CD4-positive, CD25-positive, alpha-beta regulatory T cell (primary cell): ENCODE results near the gene DGKQ. TPM values are rescaled to one million over a fixed set of nuclear protein-coding genes. Genes with fewer than 3 reads are reported as not detected.

ENCODE experiments used
- ATAC-seq, 2 donors: fragments of 150-1000 bp; cut with Tn5 transposase; one replicate each; pipeline ENCODE4 v1.10.0; 2021; ENCODE audit warnings: low read depth in 2 of 2, moderate number of reproducible peaks in 2 of 2, moderate library complexity in 1 of 2
- DNase-seq, 3 donors: peaks; one replicate each; pipeline versions ENCODE4 v3.0.0 to v3.0.0-alpha.2; 2012 to 2022; ENCODE audit warnings: mixed read lengths in 1 of 3
- H3K27ac ChIP-seq: one replicate; pipeline ENCODE4 v1.7.0; 2013; ENCODE audit warnings: mild to moderate bottlenecking, low read length; ENCODE audit not compliant: insufficient read depth, poor library complexity, severe bottlenecking
- H3K27me3 ChIP-seq: one replicate; pipeline ENCODE4 v1.7.0; 2013; ENCODE audit warnings: low read length; ENCODE audit not compliant: control insufficient read depth, insufficient read depth
- H3K36me3 ChIP-seq: one replicate; pipeline ENCODE4 v1.7.0; 2013; ENCODE audit warnings: mild to moderate bottlenecking, low read length, moderate library complexity; ENCODE audit not compliant: control insufficient read depth, insufficient read depth
- H3K4me1 ChIP-seq: 2 replicates; pipeline ENCODE4 v1.7.0; 2013; ENCODE audit warnings: mild to moderate bottlenecking, low read length; ENCODE audit not compliant: insufficient read depth, control insufficient read depth, poor library complexity, severe bottlenecking
- H3K4me3 ChIP-seq: one replicate; pipeline ENCODE4 v1.7.0; 2013; ENCODE audit warnings: low read depth, mild to moderate bottlenecking, low read length, moderate library complexity
- H3K9me3 ChIP-seq, 2 experiments: 1 replicate in 1 of 2; 2 replicates in 1 of 2; pipeline ENCODE4 v1.7.0; 2013; ENCODE audit warnings: low read length in 2 of 2, mild to moderate bottlenecking in 1 of 2, moderate library complexity in 1 of 2; ENCODE audit not compliant: control insufficient read depth in 2 of 2
- H3K27ac Mint-ChIP-seq, 3 donors: one replicate each; pipeline ENCODE4 v1.8.0; 2020 to 2022; ENCODE audit warnings: mild to moderate bottlenecking in 3 of 3, mixed read lengths in 3 of 3, moderate library complexity in 2 of 3
- H3K27me3 Mint-ChIP-seq: one replicate; pipeline ENCODE4 v1.8.0; 2022; ENCODE audit warnings: mild to moderate bottlenecking, mixed read lengths
- H3K36me3 Mint-ChIP-seq: one replicate; pipeline ENCODE4 v1.8.0; 2020; ENCODE audit warnings: mixed read lengths
- H3K4me1 Mint-ChIP-seq, 4 donors: one replicate each; pipeline ENCODE4 v1.8.0; 2020 to 2022; ENCODE audit warnings: mixed read lengths in 4 of 4, mild to moderate bottlenecking in 1 of 4
- H3K4me3 Mint-ChIP-seq, 4 donors: one replicate each; pipeline ENCODE4 v1.8.0; 2020 to 2022; ENCODE audit warnings: mild to moderate bottlenecking in 4 of 4, mixed read lengths in 4 of 4, moderate library complexity in 3 of 4
- H3K9me3 Mint-ChIP-seq, 7 donors: one replicate each; pipeline ENCODE4 v1.8.0; 2020 to 2022; ENCODE audit warnings: mixed read lengths in 7 of 7, mild to moderate bottlenecking in 3 of 7, moderate library complexity in 2 of 7
- polyA plus RNA-seq, 4 donors: library from polyadenylated mRNA; unstranded; fragments of 300-500 nt; fragmentation: Illumina TruSeq; gene quantifications; one replicate each; pipeline ENCODE4 v1.2.3, GENCODE V29; 2021
- total RNA-seq: library from RNA; stranded (reverse); gene quantifications from one replicate; pipeline ENCODE4 v1.2.3, GENCODE V29; 2022

The DGKQ gene
- total and polyA plus RNA-seq, 5 donors from 2014 or later, result 2.4 to 22.5 (median 3.6) TPM

- Mint-ChIP-seq H3K4me1 (peaks cover 38 to 51% (median 40%) of the 10 kb centered on the region in 4 donors), H3K9me3 (peaks cover 0 to 7% (median 3%) of the 10 kb centered on the region in 7 donors), H3K36me3 (peaks cover 13% of the 10 kb centered on the region), H3K27ac (peak overlapping the region; percentile 60 to 83 (median 75)), H3K27me3 (no peaks in the 10 kb centered on the region), H3K4me3 (peak overlapping the region; percentile 19 to 74 (median 41))
- H3K27me3 ChIP-seq, result no peaks in the 10 kb centered on the region
- H3K4me3 ChIP-seq, result peak overlapping the region; percentile 46
- H3K36me3 ChIP-seq, result peaks cover 21% of the 10 kb centered on the region
- peak in 1 of 3 donors; percentile 25 for DNase-seq
- no peak overlapping the region for H3K27ac ChIP-seq
- peak in 1 of 2 donors; percentile 60 for ATAC-seq
- H3K4me1 ChIP-seq, result peaks cover 13% of the 10 kb centered on the region
- peaks cover 3 to 8% of the 10 kb centered on the region in 2 experiments for H3K9me3 ChIP-seq
These were observed 57.8 kb downstream of the DGKQ start for GRCh38 chr4:915595-915994.

- peak in 1 of 2 donors; percentile 34 for ATAC-seq
- Histone ChIP-seq H3K27me3 (no peaks in the 10 kb centered on the region), H3K9me3 (peaks cover 3 to 8% of the 10 kb centered on the region in 2 experiments), H3K27ac (no peak overlapping the region), H3K36me3 (peaks cover 24% of the 10 kb centered on the region), H3K4me3 (peak overlapping the region; percentile 46), H3K4me1 (peaks cover 13% of the 10 kb centered on the region)
- H3K9me3 Mint-ChIP-seq, result peaks cover 0 to 7% (median 1%) of the 10 kb centered on the region in 7 donors
- no peaks in the 10 kb centered on the region for H3K27me3 Mint-ChIP-seq
- peak overlapping the region in 3 of 4 donors; percentile 19 to 74 (median 55) for H3K4me3 Mint-ChIP-seq
- peak overlapping the region; percentile 56 to 83 (median 75) for H3K27ac Mint-ChIP-seq
- H3K4me1 Mint-ChIP-seq, result peaks cover 35 to 50% (median 40%) of the 10 kb centered on the region in 4 donors
- H3K36me3 Mint-ChIP-seq, result peaks cover 13% of the 10 kb centered on the region
- DNase-seq, result no peak
These were observed 58.3 kb downstream of the DGKQ start for GRCh38 chr4:915041-915474.

GRCh38 chr4:914531-914930, 58.8 kb downstream of the DGKQ start:
- H3K9me3 ChIP-seq, result peaks cover 3 to 8% of the 10 kb centered on the region in 2 experiments
- H3K27ac ChIP-seq, result no peak overlapping the region
- DNase-seq, result no peak
- Mint-ChIP-seq H3K27me3 (no peaks in the 10 kb centered on the region), H3K4me3 (no peak overlapping the region), H3K27ac (peak overlapping the region in 1 of 3 donors; percentile 56), H3K36me3 (peaks cover 13% of the 10 kb centered on the region), H3K4me1 (peaks cover 33 to 46% (median 36%) of the 10 kb centered on the region in 4 donors), H3K9me3 (peaks cover 0 to 7% (median under 1%) of the 10 kb centered on the region in 7 donors)
- H3K27me3 ChIP-seq, result no peaks in the 10 kb centered on the region
- H3K4me3 ChIP-seq, result no peak overlapping the region
- H3K4me1 ChIP-seq, result peaks cover 13% of the 10 kb centered on the region
- ATAC-seq, result no peak
- H3K36me3 ChIP-seq, result peaks cover 26% of the 10 kb centered on the region

DNA sequence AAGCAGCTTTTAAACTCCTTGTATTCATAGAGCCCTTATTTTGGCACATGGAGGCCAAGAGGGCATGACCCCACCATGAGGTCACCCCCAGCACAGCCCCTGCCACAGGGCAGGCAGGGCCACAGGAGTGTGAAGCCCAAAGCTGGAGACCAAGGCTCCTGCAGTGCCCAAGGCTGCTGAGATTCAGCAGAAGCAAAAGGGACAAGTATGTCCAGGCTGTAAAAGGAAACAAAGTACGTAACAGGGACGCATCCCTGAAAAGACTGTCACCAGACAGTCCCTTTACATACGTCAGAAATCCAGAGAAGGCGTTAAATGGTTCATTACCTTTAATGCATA, 60.1 kb downstream of the DGKQ start:
- Histone ChIP-seq H3K9me3 (peaks cover under 1 to 2% of the 10 kb centered on the region in 2 experiments), H3K27me3 (no peaks in the 10 kb centered on the region), H3K4me3 (no peak overlapping the region), H3K36me3 (peaks cover 38% of the 10 kb centered on the region), H3K27ac (no peak overlapping the region), H3K4me1 (peaks cover 13% of the 10 kb centered on the region)
- no peak overlapping the region for H3K4me3 Mint-ChIP-seq
- peaks cover 11% of the 10 kb centered on the region for H3K36me3 Mint-ChIP-seq
- H3K27me3 Mint-ChIP-seq, result no peaks in the 10 kb centered on the region
- ATAC-seq (no peak), DNase-seq (no peak)
- H3K27ac Mint-ChIP-seq, result no peak overlapping the region
- H3K4me1 Mint-ChIP-seq, result peaks cover 27 to 38% (median 31%) of the 10 kb centered on the region in 4 donors
- H3K9me3 Mint-ChIP-seq, result peaks cover 0 to 5% (median 0%) of the 10 kb centered on the region in 7 donors

DNA sequence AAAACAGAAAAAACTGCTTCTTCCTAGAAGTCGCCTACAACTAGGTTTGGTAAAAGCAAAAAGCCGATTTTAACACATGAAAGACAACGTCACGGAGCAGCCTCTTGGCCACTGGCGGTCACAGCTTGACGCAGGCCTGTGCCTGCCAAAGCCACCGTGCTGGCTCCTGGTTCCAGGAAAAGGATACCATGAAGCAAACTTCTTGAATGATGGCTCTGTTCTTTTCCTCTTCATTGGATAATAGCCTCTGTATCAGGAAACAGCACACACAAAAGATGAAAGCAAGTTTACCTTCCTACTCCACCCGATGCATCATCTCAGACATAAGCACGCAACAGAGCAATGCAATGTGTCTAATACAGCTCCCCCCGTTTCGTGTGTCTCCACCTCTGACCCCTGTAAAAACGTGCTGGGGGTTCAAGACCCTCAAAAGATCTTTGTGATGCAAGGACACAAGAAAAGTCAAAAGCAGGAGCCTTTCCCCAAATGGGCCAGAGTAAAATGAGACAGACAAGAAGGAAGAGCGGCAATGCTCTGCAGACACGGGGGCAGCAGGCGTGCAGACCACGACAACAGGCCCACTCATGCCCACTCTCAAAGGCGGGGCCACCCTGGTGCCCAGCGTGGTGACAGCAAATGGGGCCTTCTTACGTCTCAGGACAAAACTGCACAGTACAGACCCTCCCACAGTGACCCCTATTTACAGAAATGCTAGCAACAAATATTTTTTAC, 60.7 kb downstream of the DGKQ start:
- H3K4me1 ChIP-seq, result peaks cover 13% of the 10 kb centered on the region
- Mint-ChIP-seq H3K9me3 (peaks cover 0 to 1% (median 0%) of the 10 kb centered on the region in 7 donors), H3K27ac (no peak overlapping the region), H3K4me3 (no peak overlapping the region), H3K27me3 (no peaks in the 10 kb centered on the region), H3K36me3 (peaks cover 7% of the 10 kb centered on the region), H3K4me1 (peaks cover 23 to 33% (median 26%) of the 10 kb centered on the region in 4 donors)
- no peak overlapping the region for H3K4me3 ChIP-seq
- ATAC-seq (no peak), DNase-seq (no peak)
- no peaks in the 10 kb centered on the region for H3K9me3 ChIP-seq
- H3K36me3 ChIP-seq, result peaks cover 41% of the 10 kb centered on the region
- H3K27ac ChIP-seq, result no peak overlapping the region
- no peaks in the 10 kb centered on the region for H3K27me3 ChIP-seq

GRCh38 chr4:911871-912490, 61.4 kb downstream of the DGKQ start:
- Histone ChIP-seq H3K27ac (no peak overlapping the region), H3K9me3 (no peaks in the 10 kb centered on the region), H3K4me1 (peaks cover 13% of the 10 kb centered on the region), H3K27me3 (no peaks in the 10 kb centered on the region), H3K36me3 (peaks cover 41% of the 10 kb centered on the region), H3K4me3 (no peak overlapping the region)
- no peak for DNase-seq
- ATAC-seq, result no peak
- Mint-ChIP-seq H3K27me3 (no peaks in the 10 kb centered on the region), H3K27ac (no peak overlapping the region), H3K9me3 (peaks cover 0 to 1% (median 0%) of the 10 kb centered on the region in 7 donors), H3K4me3 (peak overlapping the region in 1 of 4 donors; percentile 71), H3K4me1 (peaks cover 18 to 27% (median 21%) of the 10 kb centered on the region in 4 donors), H3K36me3 (peaks cover 7% of the 10 kb centered on the region)

GRCh38 chr4:911221-911751, 62.1 kb downstream of the DGKQ start:
- H3K27ac Mint-ChIP-seq, result peak overlapping the region in 1 of 3 donors; percentile 31
- H3K4me3 Mint-ChIP-seq, result peak overlapping the region in 1 of 4 donors; percentile 71
- ATAC-seq (no peak), DNase-seq (no peak)
- Histone ChIP-seq H3K27ac (no peak overlapping the region), H3K27me3 (no peaks in the 10 kb centered on the region), H3K4me1 (peaks cover 13% of the 10 kb centered on the region), H3K36me3 (peaks cover 41% of the 10 kb centered on the region), H3K9me3 (no peaks in the 10 kb centered on the region), H3K4me3 (no peak overlapping the region)
- no peaks in the 10 kb centered on the region for H3K27me3 Mint-ChIP-seq
- H3K9me3 Mint-ChIP-seq, result peaks cover 0 to 3% (median 0%) of the 10 kb centered on the region in 7 donors
- H3K4me1 Mint-ChIP-seq, result peaks cover 11 to 24% (median 14%) of the 10 kb centered on the region in 4 donors
- peaks cover 9% of the 10 kb centered on the region for H3K36me3 Mint-ChIP-seq
